ENCODE data around the gene GABRG3.

The GABRG3 gene

GRCh38 chr15:26970712-26971210, at the start of gene GABRG3:
Gene GABRG3 (plus strand): TSS chr15:26971181.
- no peak for DNase-seq (ENCODE audit: low read depth in 3 of 3)

GRCh38 chr15:26921433-26921832, 49.5 kb upstream of the GABRG3 start:
- DNase-seq (ENCODE audit: low read depth in 3 of 3): no peak

GRCh38 chr15:26926081-26926480, 44.9 kb upstream of the GABRG3 start:
- no peak for DNase-seq (ENCODE audit: low read depth in 3 of 3)

GRCh38 chr15:26928051-26928450, 42.9 kb upstream of the GABRG3 start:
- no peak for DNase-seq (ENCODE audit: low read depth in 3 of 3)

GRCh38 chr15:26929588-26929987, 41.4 kb upstream of the GABRG3 start:
- DNase-seq (ENCODE audit: low read depth in 3 of 3): no peak

- no peak for DNase-seq (ENCODE audit: low read depth in 3 of 3)
Measured at GRCh38 chr15:26934848-26935247, 36.1 kb upstream of the GABRG3 start.

- no peak for DNase-seq (ENCODE audit: low read depth in 3 of 3)
Measured at GRCh38 chr15:26935322-26935721, 35.7 kb upstream of the GABRG3 start.

GRCh38 chr15:26936502-26936901, 34.5 kb upstream of the GABRG3 start:
- DNase-seq (ENCODE audit: low read depth in 3 of 3): no peak

- DNase-seq (ENCODE audit: low read depth in 3 of 3): no peak
Measured at GRCh38 chr15:26937134-26937533, 33.8 kb upstream of the GABRG3 start.

- DNase-seq (ENCODE audit: low read depth in 3 of 3): no peak
Measured at GRCh38 chr15:26939398-26939797, 31.6 kb upstream of the GABRG3 start.

GRCh38 chr15:26941489-26941888, 29.5 kb upstream of the GABRG3 start:
- no peak for DNase-seq (ENCODE audit: low read depth in 3 of 3)

- no peak for DNase-seq (ENCODE audit: low read depth in 3 of 3)
Measured at GRCh38 chr15:26943866-26944265, 27.1 kb upstream of the GABRG3 start.

GRCh38 chr15:26945046-26945445, 25.9 kb upstream of the GABRG3 start:
- no peak for DNase-seq (ENCODE audit: low read depth in 3 of 3)

GRCh38 chr15:26950001-26950400, 21.0 kb upstream of the GABRG3 start:
- DNase-seq (ENCODE audit: low read depth in 3 of 3): no peak

- DNase-seq (ENCODE audit: low read depth in 3 of 3): no peak
Measured at GRCh38 chr15:26954403-26954802, 16.6 kb upstream of the GABRG3 start.

- no peak for DNase-seq (ENCODE audit: low read depth in 3 of 3)
Measured at GRCh38 chr15:26967719-26968269, 3.2 kb upstream of the GABRG3 start.

GRCh38 chr15:26968806-26969205, 2.2 kb upstream of the GABRG3 start:
- DNase-seq (ENCODE audit: low read depth in 3 of 3): no peak

- DNase-seq (ENCODE audit: low read depth in 3 of 3): no peak
Measured at GRCh38 chr15:26971271-26972018, 464 bp downstream of the GABRG3 start.

- no peak for DNase-seq (ENCODE audit: low read depth in 3 of 3)
Measured at GRCh38 chr15:26972636-26973035, 1.7 kb downstream of the GABRG3 start.

- DNase-seq (ENCODE audit: low read depth in 3 of 3): no peak
Measured at GRCh38 chr15:26974120-26974780, 3.3 kb downstream of the GABRG3 start.

- no peak for DNase-seq (ENCODE audit: low read depth in 3 of 3)
Measured at GRCh38 chr15:26981492-26981891, 10.5 kb downstream of the GABRG3 start.

- no peak for DNase-seq (ENCODE audit: low read depth in 3 of 3)
Measured at GRCh38 chr15:26983822-26984221, 12.8 kb downstream of the GABRG3 start.

- no peak for DNase-seq (ENCODE audit: low read depth in 3 of 3)
Measured at GRCh38 chr15:26985050-26985449, 14.1 kb downstream of the GABRG3 start.

Data from stimulated activated CD4-positive, alpha-beta T cell treated with anti-CD3 and anti-CD28 coated beads, TNF-alpha, amount 100 ng/mL, for 48 hours (primary cell).